ENCODE data around the gene STK10. TPM values are rescaled to one million over a fixed set of nuclear protein-coding genes. Genes with fewer than 3 reads are reported as not detected.

The STK10 gene
- total RNA-seq (2021; fragmentation: NEBNext Ultra II Directional; extraction: Animal tissue kit (Norgen Biotek cat#: 25700)) = 20.8 and 21.4 TPM in 2 replicates
- polyA plus RNA-seq (2011; rRNA removed) = 10.5 and 11.2 TPM in 2 replicates
- polyA plus RNA-seq (2011; cell fraction: cytosol; rRNA removed) = 9.1 TPM
- 23.7 TPM for polyA plus RNA-seq (2011; cell fraction: nucleus; rRNA removed)
- 13.1 to 18.3 TPM (median 14.2 TPM) in 4 replicates for polyA plus RNA-seq (2012, experiment 1 of 2)
- polyA plus RNA-seq (2012, experiment 2 of 2) = 10.4 TPM
- 10.8 TPM for polyA plus RNA-seq (2013, experiment 1 of 2)
- 9.6 TPM for polyA plus RNA-seq (2013, experiment 2 of 2)
- polyA minus RNA-seq (2011; rRNA and poly(A)+ RNA removed) = 10.5 and 10.7 TPM in 2 replicates
- polyA minus RNA-seq (2011; cell fraction: cytosol; rRNA and poly(A)+ RNA removed) = 16.5 TPM
- 21.9 TPM for polyA minus RNA-seq (2011; cell fraction: nucleus; rRNA and poly(A)+ RNA removed)
- long read RNA-seq, experiment 1, partial matches to known transcripts = 2 of 8 reads
- long read RNA-seq, experiment 1, other reads (novel, unspliced or antisense) = 4 of 8 reads
- long read RNA-seq, experiment 2 = 0 reads

GRCh38 chr5:172188033-172188892 is at the start of gene STK10:
Gene STK10 (minus strand): TSS chr5:172188224. CDS start chr5:172188042, 182 bp downstream.
- Histone ChIP-seq H3K27me3 (replicated peaks in 1 of 4; ENCODE audit: control insufficient read depth in 3 of 4, extremely low read depth in 1 of 4, insufficient read depth in 3 of 4, low read length in 3 of 4) (no peaks in the 10 kb centered on the region; a peak in 1 of 7 replicates), H3K4me1 (replicated peaks in 1 of 4; ENCODE audit: control insufficient read depth in 3 of 4, insufficient read depth in 4 of 4, low read length in 3 of 4) (peaks cover 0 to 4% (median 1%) of the 10 kb centered on the region in 4 experiments; a peak in 3 of 7 replicates), H3K56ac (replicated peaks; ENCODE audit: insufficient read length, low read depth, low read length) (peak within 1 kb of the TSS; percentile 73), H4K5ac (ENCODE audit: insufficient read length, low read depth, low read length) (peak within 1 kb of the TSS; percentile 62), H3K9me3 (ENCODE audit: insufficient read depth in 2 of 2, low read depth in 1 of 2, low read length in 1 of 2) (no peaks in the 10 kb centered on the region), H2AFZ (ENCODE audit: low read length) (no peak within 1 kb of the TSS; the same call in 1 of the 2 replicates), H4K91ac (replicated peaks; ENCODE audit: insufficient read length, low read length) (no peak within 1 kb of the TSS), H3K79me2 (ENCODE audit: control insufficient read depth in 1 of 2, insufficient read depth in 2 of 2, low read length in 2 of 2) (0 out of 4 replicates have a peak, but pooled peaks cover 0 to 4% of the 10 kb centered on the region in 2 experiments), H3K36me3 (ENCODE audit: control insufficient read depth in 2 of 4, insufficient read depth in 4 of 4, low read length in 3 of 4) (no peaks in the 10 kb centered on the region), H3K23ac (ENCODE audit: insufficient read length) (no peak within 1 kb of the TSS), H2BK12ac (ENCODE audit: low read depth, low read length) (no peak within 1 kb of the TSS), H2AK5ac (ENCODE audit: low read depth, low read length) (no peak within 1 kb of the TSS), H3K9ac (replicated peaks in 1 of 4; ENCODE audit: extremely low read depth in 1 of 4, low read depth in 3 of 4, low read length in 3 of 4) (peak within 1 kb of the TSS; percentile 19 to 53 (median 38); a peak in 5 of 7 replicates), H3K14ac (ENCODE audit: insufficient read length) (no peak within 1 kb of the TSS), H2BK120ac (replicated peaks; ENCODE audit: low read depth, low read length) (no peak within 1 kb of the TSS), H2BK5ac (ENCODE audit: low read depth, low read length) (peak within 1 kb of the TSS; percentile 40; the same call in 1 of the 2 replicates), H3K18ac (ENCODE audit: extremely low read depth, low read length) (peak within 1 kb of the TSS; percentile 83), H3K27ac (ENCODE audit: low read depth, low read length) (no peak within 1 kb of the TSS), H3K4me2 (ENCODE audit: insufficient read depth in 1 of 2, low read depth in 2 of 2, low read length in 2 of 2) (peak within 1 kb of the TSS; percentile 71 to 86), H2BK15ac (ENCODE audit: low read length) (no peak within 1 kb of the TSS), H4K20me1 (replicated peaks in 1 of 2; ENCODE audit: control insufficient read depth in 1 of 2, insufficient read depth in 2 of 2, low read length in 2 of 2) (peaks cover 0 to 6% of the 10 kb centered on the region in 2 experiments), H2BK20ac (ENCODE audit: low read length) (no peak within 1 kb of the TSS), H3K4ac (replicated peaks; ENCODE audit: insufficient read length, low read depth, low read length) (peak within 1 kb of the TSS; percentile 53), H3K79me1 (ENCODE audit: low read depth, low read length) (peaks cover 3% of the 10 kb centered on the region; the same call in 1 of the 2 replicates), H3K4me3 (ENCODE audit: extremely low read depth in 1 of 4, insufficient read depth in 2 of 4, low read depth in 3 of 4, low read length in 4 of 4) (peak within 1 kb of the TSS; percentile 61 to 84 (median 79)), H3K23me2 (ENCODE audit: low read depth, low read length) (peaks cover 14% of the 10 kb centered on the region), H4K8ac (ENCODE audit: extremely low read depth, insufficient read depth, low read length) (peak within 1 kb of the TSS; percentile 58)
- POLR2A ChIA-PET (ENCODE audit: partially characterized antibody) = interaction anchor here (0.7 to 4.9 kb wide), 7 partner anchors 9 to 182 kb away, joined by 3 to 27 read pairs (median 5); partner anchors contain the start of gene FBXW11
- CTCF ChIA-PET (ENCODE audit: partially characterized antibody) = interaction anchor here (0.7 to 2.9 kb wide), 26 partner anchors 9 to 276 kb away, joined by 3 to 15 read pairs (median 4); no protein-coding TSS in a partner anchor
- 1% methylated on average over 43 of the region's 102 CpGs; no CpG with 5 or more reads in 1 of the 2 experiments for WGBS, 2 experiments (ENCODE audit: extremely low coverage in 1 of 2, insufficient coverage in 1 of 2, insufficient read length in 1 of 2, insufficient replicate concordance in 2 of 2, low coverage in 1 of 2, low lambda C conversion rate in 2 of 2, missing lambda C conversion rate in 1 of 2)
- FAIRE-seq (no peak), DNase-seq (ENCODE audit: low read depth in 1 of 2, low spot score in 2 of 2) (peak in 1 of 2 experiments; percentile 93)
- no peak; the same call in 1 of the 2 replicates for TF ChIP-seq BRCA1 (IDR thresholded peaks at IDR 0.05; ENCODE audit: low read depth, low read length)
- TF ChIP-seq SAP30 (IDR thresholded peaks at IDR 0.05; ENCODE audit: insufficient read depth, insufficient replicate concordance, low read length) = no peak
- no peak for TF ChIP-seq POLR2AphosphoS5 (IDR thresholded peaks at IDR 0.05; ENCODE audit: low read depth, low read length)
- TF ChIP-seq TAF7 (optimal IDR thresholded peaks at IDR 0.05; ENCODE audit: borderline replicate concordance, low read depth, low read length) = peak; percentile 17
- peak; percentile 29 for TF ChIP-seq ASH2L (IDR thresholded peaks at IDR 0.05; ENCODE audit: low read length)
- TF ChIP-seq TBP (IDR thresholded peaks at IDR 0.05; ENCODE audit: low read depth, low read length) = peak; percentile 46; the same call in 1 of the 2 replicates
- no peak for TF ChIP-seq JUN (IDR thresholded peaks at IDR 0.05; ENCODE audit: low read depth, low read length)
- no peak; the same call in 1 of the 2 replicates for TF ChIP-seq BACH1 (IDR thresholded peaks at IDR 0.05; ENCODE audit: low read length)

All from H1 (cell line).